Stimulated activated naive CD4-positive, alpha-beta T cell (primary cell): ENCODE results near the gene RCC2.
"Not testable (repeated sequence)": the region's sequence is repeated elsewhere in the genome, so short reads cannot be mapped to it uniquely, and the experiment has no call there.

Source experiments
- DNase-seq, 6 experiments: peaks; one replicate each; lab custom pipeline; 2025; lab: John Stamatoyannopoulos, UW

RCC2 gene

GRCh38 chr1:17419626-17420328 lies 19.7 kb downstream of the RCC2 start:
- peak in 5 of 6 experiments; percentile 46 to 73 (median 63) for DNase-seq

GRCh38 chr1:17416389-17416788 lies 23.1 kb downstream of the RCC2 start:
- no peak for DNase-seq

- no peak for DNase-seq
Measured at GRCh38 chr1:17414022-17414421, 25.5 kb downstream of the RCC2 start.

DNA sequence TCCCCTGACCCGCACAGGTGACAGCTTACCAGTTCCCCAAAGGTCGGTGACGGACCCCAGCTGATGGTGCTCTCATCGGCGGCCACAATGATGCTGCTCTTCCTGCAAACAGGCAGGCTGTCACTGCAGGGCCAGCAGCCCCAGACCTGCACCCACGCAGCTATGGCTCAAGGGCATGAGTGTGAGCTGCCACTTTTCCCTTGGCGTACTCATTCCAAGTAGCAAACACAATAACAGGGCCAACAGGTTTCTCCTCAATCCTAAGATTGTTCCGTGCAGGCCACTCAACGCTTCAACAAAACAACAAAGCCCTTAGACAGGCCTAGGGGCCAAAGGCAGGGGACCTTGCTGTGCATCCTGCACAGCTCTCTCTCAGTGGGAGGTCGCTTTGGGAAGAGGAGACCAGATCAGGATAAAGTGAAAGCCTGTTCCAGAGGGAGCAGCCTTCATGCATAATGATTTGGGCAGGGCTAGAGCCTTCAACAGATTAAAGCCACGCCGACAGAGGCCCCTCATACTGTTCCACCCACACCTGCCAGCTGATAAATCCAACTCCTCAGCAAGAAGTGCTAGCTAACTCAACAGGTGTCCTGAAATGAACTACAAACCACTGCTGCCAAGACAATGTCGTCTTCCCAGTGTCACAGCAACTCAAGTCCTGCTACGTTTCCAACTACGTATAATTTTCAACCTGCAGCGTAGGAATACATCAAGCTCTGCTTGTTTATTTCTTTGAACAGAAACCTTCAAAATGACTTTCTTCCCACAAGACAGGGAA lies 27.2 kb downstream of the RCC2 start:
- no peak for DNase-seq

DNA sequence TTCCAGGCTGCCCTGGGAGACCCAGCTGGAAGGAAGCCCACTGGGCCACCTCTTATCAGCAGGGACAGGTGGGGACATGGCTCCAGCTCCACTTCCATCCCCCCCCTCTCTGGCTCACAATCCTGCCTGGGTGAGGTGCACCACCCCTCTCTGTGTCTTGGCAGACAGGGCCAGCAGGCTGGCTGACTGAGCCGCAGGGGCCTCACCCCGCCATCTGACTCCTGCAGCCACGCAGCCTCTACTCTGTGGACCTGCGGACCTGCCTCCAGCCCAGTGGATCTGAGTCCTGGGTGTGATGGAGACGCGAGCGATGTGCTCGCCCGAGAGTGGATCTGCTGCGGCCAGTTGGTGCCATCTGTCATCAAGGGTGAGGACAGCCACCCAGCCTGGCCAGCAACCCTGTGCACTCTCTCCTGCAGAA lies 30.1 kb downstream of the RCC2 start:
- no peak for DNase-seq

DNA sequence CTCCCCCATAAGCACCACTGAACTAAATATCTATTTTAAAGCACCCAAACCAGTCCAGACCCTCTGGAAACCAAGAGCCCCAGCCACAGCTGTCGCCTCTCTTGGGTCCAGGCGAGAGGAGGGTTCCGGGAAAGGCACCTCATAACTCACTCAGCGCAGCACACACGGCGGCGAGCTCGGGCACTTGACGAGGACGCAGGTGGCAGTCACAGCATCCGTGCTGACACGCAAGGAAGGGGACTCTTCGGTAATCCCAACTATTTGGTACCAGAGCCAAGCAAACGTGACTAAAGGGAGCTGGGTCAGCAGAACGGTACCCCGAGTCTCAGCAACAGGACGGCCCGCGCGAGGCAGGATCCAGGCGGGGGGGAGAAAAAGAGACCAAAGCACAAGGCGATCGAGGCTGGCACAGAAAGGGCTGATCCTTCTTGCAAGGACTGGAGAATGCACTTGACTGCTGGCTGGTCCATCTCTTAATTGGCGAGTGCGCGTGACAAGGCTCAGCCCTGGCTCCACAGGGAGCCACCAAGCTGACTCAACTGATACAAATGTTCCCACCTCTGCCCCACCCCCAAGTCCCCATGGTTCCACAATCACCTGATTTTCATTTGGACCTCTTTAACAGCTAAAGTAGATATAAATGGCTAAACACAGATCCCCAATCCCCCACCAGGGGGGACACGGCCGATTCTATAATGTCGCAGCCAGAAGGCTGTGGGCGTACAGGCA lies 31.5 kb downstream of the RCC2 start:
- not testable (repeated sequence) for DNase-seq

GRCh38 chr1:17406760-17407475 lies 32.6 kb downstream of the RCC2 start:
- not testable (repeated sequence) for DNase-seq

GRCh38 chr1:17405898-17406759 lies 33.3 kb downstream of the RCC2 start:
- DNase-seq = peak in 4 of 6 experiments; percentile 10 to 21 (median 16)

DNA sequence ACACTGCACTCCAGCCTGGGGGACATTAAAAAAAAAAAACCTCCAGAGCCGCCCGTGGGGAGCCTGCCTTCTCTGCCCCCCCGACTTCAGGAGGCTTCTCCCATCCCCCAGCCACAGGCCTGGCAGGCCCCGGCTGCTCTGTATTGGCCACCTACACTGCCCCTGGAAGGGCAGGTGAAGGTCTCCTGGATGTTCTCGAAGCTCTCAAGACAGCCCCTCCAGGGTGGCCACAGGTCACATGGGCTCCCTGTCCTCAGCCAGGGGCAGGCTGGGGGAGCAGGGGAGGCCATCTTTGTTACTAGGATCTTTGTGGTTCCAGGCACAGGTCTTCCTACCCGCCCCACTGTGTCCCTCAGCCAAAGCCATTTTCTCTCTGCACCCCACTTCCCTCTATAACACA lies 34.7 kb downstream of the RCC2 start:
- DNase-seq = no peak

DNA sequence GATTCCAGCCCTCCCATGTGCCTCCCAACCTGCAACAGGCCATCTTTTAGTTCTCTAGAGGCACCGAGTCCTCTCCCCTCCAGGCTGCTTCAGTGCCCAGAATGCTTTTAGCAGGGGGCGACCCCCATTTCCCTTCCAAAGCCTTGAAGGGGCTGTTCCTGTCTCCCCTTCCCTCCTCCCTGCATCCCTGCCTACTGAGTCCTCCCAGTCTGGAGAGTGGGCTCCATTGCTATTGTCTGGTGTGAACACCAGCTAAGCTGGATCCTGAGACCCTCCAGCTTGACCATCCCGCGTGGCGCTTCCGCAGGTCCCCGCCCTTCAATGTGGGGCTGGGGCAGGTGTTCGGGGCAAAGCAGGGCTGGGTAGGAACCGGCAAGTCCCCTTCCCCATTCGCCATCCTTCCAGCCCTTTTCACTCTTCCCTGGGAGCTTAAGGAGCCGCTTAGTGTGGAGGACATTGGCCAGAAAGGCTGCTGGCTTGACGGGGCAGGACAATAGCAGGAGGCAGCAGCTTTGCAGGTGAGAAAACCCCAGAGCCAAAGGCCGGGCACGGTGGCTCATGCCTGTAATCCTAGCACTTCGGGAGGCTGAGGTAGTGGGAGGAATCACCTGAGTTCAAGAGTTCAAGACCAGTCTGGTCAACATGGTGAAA lies 35.3 kb downstream of the RCC2 start:
- no peak for DNase-seq

GRCh38 chr1:17403081-17403480 lies 36.4 kb downstream of the RCC2 start:
- no peak for DNase-seq

DNA sequence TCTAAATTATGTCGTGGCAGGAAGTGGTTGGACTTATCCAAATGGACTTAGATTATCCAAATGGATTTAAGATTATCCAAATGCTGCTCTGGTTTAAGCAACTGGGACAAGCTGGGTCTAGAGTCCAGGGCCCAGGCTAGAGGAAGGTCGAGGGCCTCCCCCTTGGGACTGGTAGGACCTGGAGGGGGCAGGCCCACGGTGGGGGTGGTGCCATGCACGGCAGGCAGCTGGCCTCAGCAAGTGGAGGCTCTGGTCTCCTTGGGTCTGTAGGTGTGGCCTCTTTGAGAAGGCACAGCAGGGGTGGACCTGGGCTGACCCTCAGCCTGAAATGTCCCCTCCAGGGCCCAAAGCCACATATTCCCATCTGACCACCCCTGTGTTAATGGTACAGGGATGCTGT lies 37.6 kb downstream of the RCC2 start:
- DNase-seq = no peak

- no peak for DNase-seq
Measured at GRCh38 chr1:17400725-17401341, 38.6 kb downstream of the RCC2 start.

GRCh38 chr1:17397910-17398695 lies 41.4 kb downstream of the RCC2 start:
- no peak for DNase-seq

- no peak for DNase-seq
Measured at GRCh38 chr1:17393230-17393629, 46.2 kb downstream of the RCC2 start.

DNA sequence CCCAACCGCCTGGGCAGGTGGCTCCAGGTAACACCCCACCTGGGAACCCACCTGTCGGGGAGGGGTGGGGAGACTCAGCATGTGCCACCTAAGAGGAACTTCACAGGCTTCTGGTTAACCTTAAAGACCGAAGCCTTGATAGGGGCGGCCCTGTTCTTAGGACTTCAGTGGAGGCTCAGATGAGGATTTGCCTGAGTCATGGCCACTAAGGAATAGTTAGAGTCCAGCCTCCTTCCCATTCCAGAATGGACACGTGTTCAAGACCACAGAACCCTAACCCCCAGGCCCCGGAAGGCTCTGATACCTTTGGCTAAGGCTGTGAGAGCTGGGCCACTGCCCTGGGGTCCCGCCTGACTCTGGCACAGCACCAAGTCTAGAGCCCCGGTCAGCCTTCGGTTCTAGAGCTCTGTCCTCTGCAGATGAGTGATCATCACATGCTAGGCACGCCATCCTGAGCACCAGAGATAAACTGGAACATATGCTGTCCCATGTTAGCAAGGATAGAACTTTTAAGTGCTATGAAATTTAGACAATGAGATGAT lies 47.2 kb downstream of the RCC2 start:
- DNase-seq = no peak

- DNase-seq = no peak
Measured at GRCh38 chr1:17381161-17381560, 58.3 kb downstream of the RCC2 start.

DNA sequence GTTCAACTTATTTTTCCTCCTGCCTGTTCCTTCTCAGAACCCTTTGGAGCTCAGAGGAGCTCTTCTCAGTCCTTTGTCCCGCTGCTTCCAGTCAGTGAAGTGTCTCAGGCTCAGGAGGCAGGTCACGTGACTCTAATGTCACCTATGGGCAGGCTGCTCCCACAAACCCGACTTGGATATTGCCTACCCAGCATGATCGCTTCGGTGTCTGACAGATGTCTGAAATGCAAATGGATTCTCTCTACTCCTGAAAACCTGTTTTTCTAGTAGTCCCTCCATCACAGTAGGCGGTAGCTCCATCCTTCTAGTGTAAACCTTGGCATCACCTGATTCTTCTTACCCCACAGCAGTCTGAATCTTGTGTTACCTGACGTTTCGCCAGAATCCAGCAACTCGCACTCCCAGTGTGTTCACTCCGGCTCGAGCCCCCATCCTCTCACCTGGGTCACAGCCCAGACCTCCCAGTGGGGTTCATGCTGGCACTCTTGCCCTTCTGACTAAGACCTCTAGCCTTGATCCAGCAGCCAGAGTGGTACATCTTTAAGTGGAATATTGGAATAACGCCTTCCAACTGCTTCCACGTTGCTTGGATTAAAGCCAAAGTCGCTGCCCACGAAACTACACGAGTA lies 62.0 kb downstream of the RCC2 start:
- no peak for DNase-seq

GRCh38 chr1:17375651-17376050 lies 63.8 kb downstream of the RCC2 start:
- DNase-seq = no peak
